ENCODE measurements around the gene STRN4.

Gene STRN4

GRCh38 chr19:46704379-46705076, 41.7 kb downstream of the STRN4 start:
- DNase-seq = no peak

GRCh38 chr19:46700704-46701103, 45.5 kb downstream of the STRN4 start:
- DNase-seq = no peak

- no peak for DNase-seq
These were observed 47.6 kb downstream of the STRN4 start for GRCh38 chr19:46698395-46699321.

DNA sequence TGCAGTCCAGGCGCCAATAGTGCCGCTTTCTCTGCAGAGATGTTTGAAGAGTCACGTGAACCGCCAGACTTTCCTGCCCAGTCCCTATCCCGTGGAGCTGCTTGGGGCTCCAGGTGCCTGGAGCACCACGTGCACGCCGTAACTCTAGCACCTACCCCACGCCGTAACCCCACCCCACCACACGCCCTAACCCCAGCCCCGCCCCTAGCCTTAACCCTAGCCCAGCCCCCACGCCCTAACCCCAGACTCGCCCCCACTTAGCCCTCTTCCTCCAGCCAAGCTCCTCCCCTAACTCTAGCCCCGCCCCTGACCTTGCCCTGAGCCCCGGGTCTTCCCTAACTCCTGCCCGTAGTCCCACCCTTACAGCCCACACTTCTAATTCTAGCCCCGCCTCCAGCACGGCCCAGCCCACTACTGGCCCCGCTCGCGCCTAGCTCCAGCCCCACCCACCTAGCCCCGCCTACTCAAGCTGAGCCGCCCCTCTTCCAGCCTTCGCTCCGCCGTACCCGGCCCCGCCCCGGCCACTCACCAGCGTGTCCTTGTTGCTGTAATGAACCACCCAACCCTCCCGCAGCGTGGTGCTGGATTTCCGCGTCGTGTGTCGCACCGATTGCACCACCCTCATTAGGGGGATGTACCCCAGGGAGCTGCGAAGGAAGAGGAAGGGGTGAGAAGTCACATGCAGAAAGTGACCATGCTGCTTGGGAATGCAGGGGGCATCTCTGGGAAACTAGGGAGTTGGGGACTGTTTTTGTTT, 48.9 kb downstream of the STRN4 start:
- peak; percentile 90 for DNase-seq

- no peak for DNase-seq
These were observed 49.4 kb downstream of the STRN4 start for GRCh38 chr19:46696866-46697203.

DNA sequence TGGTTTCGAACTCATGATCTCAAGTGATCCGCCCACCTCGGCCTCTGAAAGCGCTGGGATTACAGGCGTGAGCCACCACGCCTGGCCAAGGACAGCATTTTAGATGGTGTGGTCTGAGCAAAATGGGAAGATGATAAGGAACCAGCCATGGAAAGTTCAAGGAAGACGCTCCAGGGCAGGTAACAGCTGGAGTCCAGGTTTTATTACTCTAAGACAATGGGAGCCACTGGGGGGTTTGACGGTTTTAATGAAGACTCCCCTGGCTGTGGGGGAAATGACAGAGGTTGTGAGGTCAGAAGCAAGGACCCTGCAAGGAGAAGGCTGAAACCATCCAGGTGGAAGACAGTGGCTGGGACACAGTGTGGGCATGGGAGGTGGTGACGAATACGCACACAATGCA, 50.2 kb downstream of the STRN4 start:
- no peak for DNase-seq

- DNase-seq = no peak
These were observed 52.5 kb downstream of the STRN4 start for GRCh38 chr19:46693760-46694159.

- no peak for DNase-seq
These were observed 53.1 kb downstream of the STRN4 start for GRCh38 chr19:46692918-46693722.

- DNase-seq = no peak
These were observed 54.3 kb downstream of the STRN4 start for GRCh38 chr19:46691948-46692347.

DNA sequence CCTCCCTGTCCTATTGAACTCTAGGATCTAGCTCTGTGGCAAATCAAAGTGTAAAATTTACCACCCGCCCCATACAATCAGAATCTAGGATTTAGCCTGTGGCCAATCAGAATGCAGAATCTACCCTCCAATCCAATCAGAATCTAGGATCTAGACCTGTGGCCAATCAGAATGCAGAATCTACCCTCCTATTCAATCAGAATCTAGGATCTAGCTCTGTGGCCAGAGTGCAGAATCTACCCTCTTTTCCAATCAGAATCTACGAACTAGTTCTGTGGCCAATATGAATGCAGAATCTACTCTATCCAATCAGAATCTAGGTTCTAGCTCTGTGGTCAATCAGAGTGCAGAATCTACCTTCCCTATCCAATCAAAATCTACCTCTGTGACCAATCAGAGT, 55.1 kb downstream of the STRN4 start:
- no peak for DNase-seq

- no peak for DNase-seq
These were observed 56.9 kb downstream of the STRN4 start for GRCh38 chr19:46689358-46689757.

DNA sequence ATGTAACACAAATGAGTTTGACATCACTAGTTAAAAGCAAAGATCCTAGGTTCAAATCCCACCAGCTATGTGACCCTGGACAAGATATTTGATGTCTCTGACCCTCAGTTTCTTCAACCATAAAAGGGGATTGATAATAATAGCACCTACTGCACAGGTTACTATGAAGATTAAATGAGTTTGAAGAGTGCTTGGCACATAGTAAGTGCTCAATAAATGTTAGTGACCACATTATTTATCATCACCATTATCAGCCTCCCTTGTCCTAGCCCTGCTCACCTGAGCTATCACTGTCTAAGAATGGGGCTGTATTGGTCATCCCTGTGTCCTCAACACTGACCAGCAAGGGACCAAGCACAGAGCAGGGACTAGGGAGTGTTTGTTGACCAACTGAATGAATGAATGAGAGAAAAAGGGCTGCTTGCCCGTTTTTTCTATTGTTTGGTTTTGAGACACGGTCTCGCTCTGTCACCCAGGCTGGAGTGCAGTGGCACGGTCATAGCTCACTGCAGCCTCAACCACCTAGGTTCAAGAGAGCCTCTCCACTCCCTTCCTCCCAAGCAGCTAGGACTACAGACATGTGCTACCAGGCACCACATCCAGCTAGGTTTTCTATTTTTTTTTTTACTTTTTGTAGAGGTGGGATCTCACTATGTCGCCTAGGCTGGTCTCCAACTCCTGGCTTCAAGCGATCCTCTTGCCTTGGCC, 58.7 kb downstream of the STRN4 start:
- DNase-seq = no peak

DNA sequence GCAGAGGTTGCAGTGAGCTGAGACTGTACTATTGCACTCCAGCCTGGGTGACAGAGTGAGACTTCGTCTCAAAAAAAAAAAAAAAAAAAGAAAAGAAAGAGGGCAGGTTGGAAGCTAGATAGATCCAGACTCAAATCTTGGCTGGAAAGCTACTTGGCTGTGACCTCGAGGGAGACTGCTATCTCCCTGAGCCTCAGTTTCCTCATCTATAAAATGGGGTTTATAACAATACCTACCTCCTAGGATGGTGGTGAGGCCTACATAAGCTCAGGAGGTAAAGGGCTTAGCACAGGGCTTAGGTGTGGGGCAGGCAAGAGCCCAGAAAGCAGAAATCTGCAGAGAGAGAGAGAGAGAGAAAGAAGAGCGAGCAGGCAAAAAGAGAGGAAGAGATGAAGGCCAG, 61.1 kb downstream of the STRN4 start:
- DNase-seq = no peak

DNA sequence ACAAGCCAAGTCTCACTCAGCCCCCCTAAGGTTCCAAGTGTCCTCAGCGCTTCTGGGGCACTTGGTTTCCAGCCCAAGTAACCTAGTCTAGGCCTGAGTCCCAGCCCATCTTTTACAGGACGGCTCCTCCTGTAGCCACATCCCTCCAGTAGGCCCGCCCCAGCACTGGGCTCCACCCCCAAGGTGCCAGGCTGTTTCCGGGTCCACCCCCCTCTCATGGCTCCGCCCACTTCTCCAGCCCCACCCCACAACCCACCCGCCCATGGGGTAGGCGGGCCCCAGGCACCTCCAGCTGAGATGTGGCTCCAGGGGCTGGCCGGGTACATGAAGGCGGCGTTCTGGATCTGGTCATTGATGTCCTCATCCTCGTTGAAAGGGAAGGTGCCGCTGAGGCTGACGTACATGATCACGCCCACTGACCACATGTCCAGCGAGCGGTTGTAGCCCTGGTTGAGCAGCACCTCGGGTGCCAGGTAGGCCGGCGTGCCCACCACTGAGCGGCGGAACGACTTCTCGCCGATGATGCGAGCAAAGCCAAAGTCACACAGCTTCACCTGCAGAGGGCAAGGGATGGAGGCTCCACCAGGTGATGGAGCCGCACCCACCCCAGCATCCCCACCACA, 68.0 kb downstream of the STRN4 start:
- DNase-seq = no peak

- peak; percentile 3 for DNase-seq
These were observed 71.7 kb downstream of the STRN4 start for GRCh38 chr19:46674416-46675178.

GRCh38 chr19:46670813-46671212, 75.4 kb downstream of the STRN4 start:
- DNase-seq = no peak

All from NCI-H2029 treated with DMSO at 0.1 percent for 48 hours (cell line).